HL-60/S4 (cell line): Measurements from ENCODE around the gene NFIA.

Source experiments
- in situ Hi-C: fragments of 300-500 bp; cut with MboI; formaldehyde crosslinking; loops from 2 replicates; pipeline ENCODE4 v1.14.3; 2022; ENCODE audit warnings: low sequenced_read_pairs

The NFIA gene

DNA sequence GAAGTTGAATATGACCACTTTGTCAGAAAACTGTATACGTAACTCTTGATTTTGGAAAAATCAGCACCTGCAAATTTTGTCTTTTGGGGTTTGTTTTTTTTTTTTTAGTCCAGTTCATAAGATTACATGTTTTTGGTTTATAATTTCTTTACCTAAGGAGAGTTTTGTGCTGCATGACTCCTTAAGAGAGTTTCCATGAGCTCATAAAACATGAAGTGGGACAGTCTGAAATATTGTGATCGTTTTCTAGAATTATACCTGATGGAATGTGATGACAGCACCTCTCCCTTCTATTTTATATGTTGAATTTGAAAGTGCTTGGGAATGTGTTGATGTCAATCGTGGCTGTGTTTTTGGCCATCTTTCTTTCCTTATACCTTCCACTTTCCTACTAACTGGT is 158.5 kb downstream of the NFIA start:
- in situ Hi-C loops = no loop called here

DNA sequence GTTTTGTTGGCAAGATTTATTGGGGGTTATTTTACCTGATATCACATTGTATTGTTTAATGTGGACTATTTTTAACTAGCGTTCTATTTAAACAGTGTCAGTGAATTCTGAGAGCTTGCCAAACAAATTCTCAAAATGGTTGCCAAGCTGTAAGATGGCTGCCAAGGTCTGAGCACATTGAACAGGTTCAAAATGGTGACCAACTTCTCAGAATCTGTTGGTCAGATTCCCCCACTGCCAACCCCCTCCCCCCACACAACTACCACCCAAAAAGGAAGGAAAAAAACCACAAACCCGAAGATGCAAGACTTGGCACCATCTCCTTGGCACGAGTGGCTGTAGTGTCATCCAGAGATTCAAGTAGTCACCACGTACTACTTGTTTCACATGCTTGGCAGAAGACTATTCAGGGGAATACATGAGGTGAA is 159.1 kb downstream of the NFIA start:
- in situ Hi-C loops = no loop called here

DNA sequence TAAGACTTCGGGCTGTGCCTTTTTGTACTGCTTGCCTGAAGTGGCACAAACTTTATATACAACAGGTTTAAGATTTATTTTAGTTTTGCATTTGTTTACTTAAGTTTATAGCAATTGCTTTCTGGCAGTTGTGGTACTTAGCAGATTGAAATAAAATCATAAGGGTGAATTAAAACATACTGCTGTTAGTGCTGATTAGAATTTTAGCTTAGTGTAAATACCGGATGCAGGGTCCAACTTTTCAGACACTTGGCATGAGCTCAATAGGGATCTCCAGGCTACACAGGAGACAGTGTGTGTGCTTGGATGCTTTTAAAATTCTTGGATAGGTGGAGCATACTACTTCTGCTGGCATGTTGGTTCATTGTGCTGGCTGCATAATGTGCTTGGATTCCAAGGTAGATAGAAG is 159.6 kb downstream of the NFIA start:
- in situ Hi-C loops = no loop called here

DNA sequence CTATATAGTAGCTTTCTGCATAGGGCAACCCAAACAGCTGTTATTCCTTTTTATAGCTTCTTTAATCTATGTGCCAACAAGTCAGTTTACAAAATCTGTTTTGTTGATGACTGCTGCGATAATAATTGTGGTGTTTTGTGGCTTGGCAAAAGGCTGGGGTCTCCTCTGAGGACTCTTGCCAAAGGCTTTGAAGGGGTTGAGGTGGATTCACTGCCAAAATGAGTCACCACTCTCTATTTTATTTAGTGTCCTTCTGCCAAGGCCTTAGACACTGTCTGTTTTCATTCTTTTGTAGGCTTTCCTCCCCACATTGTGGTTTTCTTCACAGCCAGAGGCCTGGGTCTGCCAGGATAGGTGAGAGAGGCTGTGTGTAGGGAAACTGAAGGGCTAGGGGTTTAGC is 161.8 kb downstream of the NFIA start:
- in situ Hi-C loops = no loop called here

DNA sequence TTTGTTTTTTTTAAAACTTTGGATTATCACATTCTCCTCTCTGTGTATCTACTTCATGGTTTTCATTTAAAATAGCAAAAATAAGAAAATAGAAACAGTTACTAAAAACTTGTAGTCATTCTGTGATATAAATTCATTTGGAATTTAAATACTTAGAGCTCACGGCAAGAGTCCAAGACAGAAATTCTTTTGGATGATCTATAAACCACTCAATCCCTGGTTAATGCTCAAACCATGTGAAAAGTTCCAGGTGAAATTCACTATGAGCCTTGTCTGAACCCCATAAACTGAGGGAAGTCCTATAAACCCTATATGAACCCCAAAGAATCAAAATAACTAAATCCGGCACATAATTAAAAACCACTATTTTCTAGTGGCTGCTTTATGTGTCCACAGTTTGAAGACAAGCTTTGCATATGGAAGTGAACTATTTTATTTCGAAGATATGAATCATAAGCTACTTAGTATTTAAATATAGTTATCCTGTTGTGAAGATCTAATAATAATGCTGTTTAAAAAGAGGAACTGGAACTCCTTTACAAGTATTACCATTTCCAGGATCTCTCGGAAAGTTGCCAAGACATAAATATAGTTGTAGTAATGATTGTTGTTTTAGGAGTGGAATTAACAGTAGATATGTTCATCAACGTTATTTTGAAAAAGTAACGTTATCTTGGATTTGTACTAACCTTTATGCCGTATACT is 163.5 kb downstream of the NFIA start:
- in situ Hi-C loops = no loop called here

DNA sequence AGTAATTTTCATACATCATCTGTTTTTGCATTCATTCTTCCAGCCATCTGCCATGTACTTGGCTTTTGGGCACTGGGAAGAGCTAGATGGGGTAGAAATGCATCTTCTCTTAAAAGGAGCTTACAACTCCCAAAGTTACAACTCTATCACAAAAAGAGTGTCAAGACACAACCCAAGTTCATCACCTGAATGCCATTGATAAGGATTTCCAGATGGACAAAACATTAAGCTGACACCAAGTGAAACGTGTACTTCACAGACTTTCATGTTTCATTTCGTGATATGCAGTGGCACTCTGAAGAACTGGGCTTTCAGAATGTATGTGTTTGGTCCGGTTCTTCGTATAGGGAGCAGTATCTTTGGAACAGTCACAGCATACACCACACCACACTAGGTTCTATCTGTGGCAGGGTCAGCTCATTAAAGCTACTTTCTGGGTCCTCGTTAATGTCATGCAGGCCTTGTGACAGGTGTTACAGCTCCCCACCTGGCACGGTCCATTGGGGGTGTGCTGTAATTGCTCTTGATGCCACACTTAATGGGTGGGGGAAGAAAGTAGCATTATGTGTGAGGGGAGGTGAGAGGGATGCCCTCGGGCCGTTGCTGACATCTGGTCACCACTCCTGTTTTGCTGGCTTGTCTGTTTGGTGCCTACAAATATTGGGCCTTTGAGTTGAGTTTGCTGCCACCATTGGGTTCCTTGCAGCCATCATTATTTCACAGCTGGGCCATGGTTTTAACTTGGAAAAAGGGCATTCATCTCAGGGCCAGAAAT is 164.9 kb downstream of the NFIA start:
- in situ Hi-C loops = no loop called here

DNA sequence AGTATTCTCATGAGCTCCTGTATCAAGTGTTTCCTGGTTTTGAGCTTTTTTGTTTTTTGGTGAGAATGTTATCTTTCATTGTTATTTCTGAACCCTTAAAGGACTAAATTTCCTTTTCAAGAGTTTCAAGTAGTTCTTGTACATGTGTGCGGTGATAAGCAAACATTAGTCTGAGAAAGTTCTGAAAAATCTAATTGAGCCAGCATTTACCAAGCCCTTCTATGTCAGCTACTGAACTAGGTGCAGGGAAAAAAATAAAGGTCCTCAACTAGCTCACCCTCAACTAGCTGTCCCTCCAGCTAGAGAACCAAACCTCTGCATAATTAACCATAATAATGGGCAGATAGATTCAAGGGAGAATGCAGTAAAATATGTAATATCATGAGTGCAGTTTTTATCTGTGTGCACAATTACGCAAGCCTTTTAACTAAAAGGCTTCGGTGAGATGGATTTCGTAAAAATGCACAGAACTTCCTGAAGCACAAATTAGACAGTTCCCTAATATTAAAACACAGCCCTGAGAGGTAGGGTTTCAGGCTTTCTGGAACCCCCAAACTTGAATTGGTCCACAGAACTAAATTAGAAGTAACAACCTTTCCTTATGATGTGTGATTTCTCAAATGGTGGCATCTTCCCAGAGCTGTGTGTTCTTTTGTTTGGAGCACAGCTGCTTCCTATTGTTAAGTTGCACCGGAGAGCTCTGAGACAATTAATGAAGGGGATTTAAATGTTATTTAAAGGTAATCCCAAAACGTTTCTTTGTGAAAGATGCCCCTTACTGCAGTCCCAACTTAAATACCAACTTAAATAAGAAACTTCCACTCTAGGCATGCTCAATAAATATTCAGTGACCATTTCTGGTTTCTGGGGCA is 165.8 kb downstream of the NFIA start:
- in situ Hi-C loops = no loop called here

DNA sequence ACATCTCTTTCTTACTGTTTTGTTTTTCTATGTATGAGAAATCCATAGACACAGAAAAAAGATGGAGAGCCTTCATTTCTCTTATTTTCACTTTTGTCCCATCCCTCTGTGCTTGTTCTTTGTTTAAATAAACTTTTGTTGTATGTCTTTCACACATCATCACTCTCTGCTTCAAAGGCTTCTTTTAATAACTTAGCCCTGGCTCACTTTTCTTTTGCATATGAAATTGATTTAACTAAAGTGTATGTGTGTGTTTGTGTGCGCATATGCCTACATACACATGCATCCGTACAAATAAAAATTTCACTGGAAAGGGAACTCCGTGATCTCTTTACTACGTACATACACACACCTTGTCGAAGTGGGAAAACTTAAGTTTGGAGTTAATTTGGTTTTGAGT is 168.6 kb downstream of the NFIA start:
- in situ Hi-C loops = no loop called here

DNA sequence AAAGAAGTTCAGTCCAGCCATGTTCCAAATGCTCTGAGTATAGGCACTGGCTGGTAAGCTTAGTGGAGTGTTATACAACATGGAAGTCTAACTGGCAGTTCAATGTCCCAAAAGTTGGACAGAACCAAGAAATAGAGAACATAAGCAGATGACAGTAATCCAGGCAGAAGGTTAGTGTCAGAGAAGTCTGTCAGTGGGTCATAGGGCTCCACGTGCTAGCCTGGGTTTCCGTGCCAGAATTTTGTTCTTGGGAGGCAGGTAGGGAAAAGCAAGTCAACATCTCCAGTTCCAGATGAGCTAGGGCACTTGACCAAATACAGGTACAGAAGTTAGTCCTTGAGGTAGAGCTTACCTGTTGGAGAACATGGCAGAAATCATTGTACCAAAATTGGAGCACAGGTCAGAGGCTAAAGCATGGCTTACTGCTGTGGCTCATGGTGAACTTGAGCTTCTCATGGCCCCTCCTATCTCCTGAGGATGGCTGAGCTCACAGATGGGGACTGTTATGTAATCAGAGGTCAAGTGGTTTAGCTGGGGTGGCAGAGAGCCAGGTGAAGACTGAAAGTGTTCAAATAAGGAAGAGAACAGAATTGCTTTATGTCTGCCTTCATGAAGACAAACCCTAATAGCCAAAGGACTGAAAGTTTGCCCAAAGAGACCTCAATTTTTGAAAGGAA is 170.8 kb downstream of the NFIA start:
- in situ Hi-C loops = no loop called here

DNA sequence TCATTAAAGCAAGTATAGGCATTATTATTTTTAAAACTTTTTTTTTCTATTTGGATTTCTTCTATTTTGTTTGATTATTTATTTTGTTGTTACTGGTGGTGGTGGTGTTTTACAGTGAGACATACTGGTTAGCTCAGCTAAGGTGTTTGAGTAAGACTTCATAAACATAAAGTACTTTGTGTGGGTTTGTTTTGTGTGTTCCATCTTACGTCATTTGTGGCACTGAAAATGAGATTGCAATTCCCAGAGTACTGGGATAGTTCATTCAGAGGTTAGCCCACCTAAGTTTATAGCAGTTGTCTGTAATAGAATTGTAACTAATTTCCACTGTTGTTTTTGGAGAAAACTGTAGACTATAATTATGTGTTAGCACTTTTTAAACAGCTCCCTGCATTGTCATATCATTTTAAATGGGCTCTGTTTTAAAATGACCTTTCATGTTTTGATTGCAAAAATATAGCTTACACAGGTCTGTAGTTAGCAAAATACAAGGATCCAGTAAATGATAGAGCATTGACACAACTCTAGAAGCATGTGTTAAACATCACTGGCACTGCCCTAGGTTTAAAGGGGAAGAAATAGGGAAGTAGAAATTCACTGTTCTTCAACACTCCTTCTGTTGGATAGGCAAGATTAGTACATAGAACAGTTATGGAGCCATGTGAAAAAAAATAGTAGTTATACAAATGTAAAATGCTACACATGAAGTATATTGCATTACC is 171.7 kb downstream of the NFIA start:
- in situ Hi-C loops = no loop called here

DNA sequence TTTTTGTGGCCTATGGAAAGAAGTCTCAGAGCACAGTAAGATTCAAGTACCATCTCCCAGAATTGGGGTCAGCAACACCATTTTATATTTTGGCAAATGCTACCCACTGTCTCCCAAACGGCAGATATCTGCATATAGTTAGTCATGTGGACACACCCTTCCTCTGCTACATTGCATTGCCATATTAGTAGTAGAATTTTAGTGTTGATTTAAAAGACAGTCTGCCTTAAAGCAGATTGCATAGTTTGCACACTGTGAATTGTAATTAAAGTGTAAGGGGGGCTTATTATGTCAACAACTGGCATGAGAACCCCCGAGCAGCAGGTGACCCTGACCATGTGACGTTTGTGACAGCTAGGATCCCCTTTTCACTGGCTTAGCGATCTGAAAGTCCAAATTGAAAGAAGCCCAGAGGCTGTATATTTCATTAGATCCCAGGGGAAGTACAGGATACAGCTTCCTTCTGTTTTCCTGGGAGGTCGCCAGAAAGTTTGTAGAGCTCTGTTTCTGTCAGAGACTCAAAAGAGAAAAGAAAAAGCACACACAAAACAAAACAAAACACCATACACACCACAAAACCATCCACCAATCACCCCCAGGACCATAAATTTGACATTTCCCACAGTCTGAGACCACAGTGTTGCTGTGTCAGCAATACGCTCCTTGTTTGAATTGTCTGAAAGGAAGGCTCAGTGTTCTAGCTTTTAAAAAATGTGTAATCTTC is 172.4 kb downstream of the NFIA start:
- in situ Hi-C loops = no loop called here

DNA sequence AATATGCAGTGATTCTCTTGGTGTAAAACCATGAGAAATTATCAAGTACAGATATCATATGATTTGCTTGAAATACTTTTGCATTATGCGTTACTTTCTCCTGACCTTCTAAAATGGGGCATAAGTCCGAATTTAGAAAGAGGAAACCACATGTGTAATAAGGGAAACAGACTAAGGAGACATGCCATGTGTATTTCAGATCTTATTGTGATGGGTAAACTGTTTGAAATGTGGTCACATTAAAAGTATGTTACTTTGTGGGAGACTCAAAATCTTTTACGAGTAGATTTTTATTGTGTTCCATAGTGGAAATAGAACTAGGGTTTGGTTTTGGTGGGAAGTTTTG is 173.0 kb downstream of the NFIA start:
- in situ Hi-C loops = no loop called here

DNA sequence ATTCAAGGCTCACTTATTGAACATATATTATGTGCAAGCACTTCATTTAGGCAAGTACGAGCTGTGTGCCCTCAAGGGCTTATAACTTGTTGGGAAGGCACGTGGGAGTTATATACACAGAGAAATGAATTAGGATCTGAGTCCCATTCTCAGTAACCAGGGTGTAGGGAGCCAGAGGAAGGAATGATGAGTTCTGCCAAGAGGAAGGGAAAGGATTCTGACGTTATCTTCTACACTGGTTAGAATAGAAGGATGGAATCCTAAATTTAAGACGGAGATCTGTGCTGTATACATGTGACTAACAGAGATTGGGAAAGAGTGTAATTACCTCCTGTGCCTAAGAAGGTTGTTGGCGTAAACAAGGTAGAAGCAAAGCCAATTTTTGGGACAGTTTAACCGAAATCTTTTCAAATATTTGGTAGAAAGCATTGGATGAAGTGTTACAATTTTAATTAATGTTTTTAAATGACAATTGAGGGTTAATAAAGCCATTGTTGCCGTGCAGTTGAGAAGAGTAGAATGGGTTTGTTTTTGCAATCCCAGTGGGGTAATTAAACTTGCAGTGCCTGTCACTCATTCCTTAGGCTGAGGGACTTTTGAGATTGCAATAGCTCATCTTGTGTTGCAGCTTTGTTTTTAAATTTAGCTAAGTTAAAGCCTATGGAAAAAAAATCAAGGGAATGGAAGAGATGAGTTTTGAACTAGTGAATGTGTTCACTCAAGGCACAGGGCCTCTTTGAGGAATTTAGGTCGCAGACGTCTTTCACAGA is 177.2 kb downstream of the NFIA start:
- in situ Hi-C loops = no loop called here

DNA sequence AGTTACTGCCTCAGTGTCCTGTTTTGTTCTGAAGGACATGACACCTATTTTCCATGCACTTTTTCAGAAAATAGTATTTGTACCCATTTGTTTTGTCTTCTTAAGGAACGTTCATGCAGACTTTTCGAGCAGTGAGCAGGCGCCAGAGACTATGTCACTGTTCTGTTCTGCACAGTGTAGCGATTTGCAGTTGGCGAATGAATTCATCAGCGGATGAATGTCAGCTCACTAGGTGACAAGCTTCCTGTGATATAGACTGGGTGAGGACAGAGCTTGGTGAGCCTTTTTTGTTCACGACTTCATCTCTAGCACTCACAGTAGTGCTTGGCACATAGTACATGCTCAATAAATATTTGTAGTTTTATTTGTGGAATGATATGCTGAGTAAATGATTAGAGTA is 177.8 kb downstream of the NFIA start:
- in situ Hi-C loops = no loop called here

DNA sequence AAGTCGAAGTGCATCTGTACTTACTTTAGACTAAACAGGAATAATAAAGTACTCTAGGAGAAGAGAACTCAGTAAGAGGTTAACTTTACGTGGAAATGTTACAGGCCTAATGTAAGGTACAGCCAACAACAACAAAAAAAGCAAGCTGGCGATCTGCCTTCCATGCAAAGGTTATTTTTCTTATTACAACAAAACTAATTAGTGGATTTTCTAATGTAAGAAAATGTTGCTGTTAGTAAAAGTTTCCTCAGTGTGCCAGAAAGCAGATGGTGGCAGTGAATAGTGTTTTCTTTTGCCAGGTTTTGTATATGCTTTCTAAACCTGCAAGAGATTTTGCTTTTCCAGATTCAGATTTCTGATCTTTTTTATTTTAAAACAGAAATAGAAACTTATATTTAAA is 179.2 kb downstream of the NFIA start:
- in situ Hi-C loops = no loop called here

DNA sequence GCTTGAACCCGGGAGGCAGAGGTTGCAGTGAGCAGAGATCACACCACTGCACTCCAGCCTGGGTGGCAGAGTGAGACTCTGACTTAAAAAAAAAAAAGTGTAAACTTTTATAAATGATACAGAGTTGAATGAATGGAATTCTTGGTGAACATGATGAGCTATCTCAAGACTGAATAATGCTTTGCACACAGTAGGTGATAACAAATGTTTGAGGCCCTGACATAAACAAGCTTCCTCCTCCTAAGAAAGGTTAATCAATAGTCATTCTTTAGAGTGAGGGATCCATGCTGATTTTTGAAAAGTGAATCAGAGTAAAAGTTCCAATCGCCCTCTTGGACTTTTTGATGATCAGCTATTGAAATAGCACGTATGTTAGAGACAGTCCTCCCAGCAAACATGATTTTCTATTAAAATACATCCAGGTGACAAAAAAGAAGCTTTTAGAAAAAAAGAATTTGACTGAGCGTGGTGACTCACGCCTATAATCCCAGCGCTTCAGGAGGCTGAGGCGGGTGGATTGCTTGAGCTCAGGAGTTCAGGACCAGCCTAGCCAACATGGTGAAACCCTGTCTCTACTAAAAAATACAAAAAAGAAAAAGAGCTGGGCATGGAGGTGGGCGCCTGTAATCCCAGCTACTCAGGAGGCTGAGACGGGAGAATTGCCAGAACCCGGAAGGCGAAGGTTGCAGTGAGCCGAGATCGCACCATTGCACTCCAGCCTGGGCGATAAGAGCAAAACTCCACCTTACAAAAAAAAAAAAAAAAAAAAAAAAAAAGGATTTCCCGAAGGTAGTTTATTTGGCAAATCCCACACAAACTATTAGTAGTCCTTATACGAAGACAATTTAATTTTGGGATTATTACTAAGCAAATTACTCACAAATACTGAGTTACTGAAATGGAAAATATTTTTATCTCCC is 181.8 kb downstream of the NFIA start:
- in situ Hi-C loops = no loop called here

DNA sequence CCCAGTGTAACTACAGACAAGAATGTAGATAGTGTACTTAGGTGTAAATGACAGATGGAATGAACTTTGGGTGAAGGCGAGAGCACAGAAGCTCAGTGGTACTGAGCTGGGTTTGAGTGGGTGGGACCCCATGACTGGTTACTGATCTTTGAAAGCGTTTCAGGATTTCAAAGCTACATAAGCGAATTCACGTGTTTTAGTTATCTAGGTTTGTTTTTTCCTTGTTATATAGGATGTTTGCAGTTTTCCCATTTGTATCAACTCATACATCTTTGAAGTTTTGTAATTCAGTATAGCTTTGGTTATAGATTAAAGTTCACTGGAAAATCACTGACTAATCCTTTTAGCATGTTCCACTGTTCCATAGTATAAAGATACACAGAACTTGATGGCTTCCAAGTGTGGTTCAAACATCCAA is 182.5 kb downstream of the NFIA start:
- in situ Hi-C loops = no loop called here

DNA sequence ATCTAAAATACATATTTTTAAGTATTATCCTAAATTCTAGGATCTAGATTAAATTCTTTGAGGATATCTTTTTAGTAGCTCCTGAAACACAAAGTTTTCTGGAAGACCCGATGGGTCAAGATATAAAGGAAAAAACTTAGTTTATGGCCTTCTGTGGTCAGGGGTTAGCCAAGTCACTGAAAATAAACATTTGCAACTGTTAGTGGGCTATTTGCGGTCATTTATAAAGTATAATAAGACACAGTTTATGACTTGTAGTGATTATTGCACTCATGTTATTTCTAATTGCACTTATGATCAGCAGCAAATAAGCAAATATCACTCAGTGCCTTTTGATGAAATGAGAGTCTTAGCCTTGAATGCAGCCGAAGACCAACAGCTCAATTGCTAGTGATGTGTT is 183.3 kb downstream of the NFIA start:
- in situ Hi-C loops = no loop called here
